Hippocampal formation (tissue), 2 donors: Measurements from ENCODE around the gene GARNL3.
A peak's percentile ranks its signal among the peaks of the same experiment; 100 is the strongest.

Experiments
- DNase-seq, 2 donors: peaks; one replicate each; lab custom pipeline; 2025; lab: John Stamatoyannopoulos, UW

The GARNL3 gene

DNA sequence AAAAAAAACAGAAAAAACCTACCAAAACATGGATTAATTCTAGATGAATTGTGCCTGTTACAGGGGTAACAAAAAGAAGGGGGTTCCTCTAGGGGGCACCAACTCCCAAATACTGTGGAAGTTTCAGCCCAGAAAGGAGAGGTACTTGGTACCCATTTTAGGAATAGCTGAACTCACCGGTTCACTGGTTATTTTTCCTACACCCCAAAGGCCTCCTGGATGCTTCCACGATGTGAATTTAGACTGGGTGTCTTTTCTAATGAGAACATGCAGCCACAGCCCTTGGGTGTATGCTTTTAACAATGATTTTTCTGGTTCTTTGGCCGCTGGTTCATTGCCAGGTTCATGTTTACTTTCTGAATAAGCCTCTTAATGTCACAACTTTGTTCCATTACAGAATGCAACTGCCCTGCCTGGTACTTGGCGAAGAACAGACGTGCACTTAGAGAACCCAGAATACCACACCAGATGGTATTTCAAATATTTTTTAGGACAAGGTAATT lies 46.7 kb downstream of the GARNL3 start:
- no peak for DNase-seq

DNA sequence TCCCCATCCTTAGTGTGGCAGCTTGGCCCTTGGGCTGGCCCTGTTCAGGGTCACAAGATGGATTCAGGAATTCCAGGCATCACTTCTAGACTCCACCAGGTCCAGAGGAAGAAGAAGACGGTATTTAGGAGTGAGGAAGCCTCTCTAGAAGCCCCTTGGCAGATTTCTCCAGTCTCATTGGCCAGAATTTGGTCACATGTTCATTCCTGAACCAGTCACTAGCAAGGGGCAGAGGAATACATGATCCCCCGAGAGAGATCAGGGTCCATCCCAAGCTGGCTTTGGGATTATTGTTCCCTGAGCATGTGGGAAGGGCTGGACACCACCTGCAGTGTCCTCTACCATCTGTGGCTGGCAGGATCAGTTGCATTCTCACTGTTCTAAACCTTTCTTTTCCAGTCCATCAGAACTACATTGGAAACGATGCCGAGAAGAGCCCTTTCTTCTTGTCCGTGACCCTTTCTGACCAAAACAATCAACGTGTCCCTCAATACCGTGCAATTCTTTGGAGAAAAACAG lies 48.5 kb downstream of the GARNL3 start:
- DNase-seq = no peak

DNA sequence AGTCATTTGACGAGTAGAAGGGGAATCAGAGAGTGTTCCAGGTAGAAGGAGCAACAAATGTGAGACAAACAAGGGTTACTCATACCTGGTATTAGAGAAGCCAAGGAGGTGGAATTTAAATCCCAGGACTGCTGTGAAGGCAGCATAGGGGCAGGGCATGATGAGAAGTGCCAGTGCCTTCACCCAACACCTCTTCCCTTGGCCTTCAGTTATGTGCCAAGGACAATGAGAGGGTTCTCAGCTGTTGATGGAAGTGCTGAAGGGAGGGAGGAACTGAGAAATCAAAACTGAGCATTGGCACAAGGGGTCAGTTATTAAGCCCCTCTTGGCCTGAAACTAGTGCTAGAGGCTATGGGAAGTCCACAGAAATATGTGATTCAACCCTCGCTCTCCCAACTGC lies 50.3 kb downstream of the GARNL3 start:
- DNase-seq = no peak

DNA sequence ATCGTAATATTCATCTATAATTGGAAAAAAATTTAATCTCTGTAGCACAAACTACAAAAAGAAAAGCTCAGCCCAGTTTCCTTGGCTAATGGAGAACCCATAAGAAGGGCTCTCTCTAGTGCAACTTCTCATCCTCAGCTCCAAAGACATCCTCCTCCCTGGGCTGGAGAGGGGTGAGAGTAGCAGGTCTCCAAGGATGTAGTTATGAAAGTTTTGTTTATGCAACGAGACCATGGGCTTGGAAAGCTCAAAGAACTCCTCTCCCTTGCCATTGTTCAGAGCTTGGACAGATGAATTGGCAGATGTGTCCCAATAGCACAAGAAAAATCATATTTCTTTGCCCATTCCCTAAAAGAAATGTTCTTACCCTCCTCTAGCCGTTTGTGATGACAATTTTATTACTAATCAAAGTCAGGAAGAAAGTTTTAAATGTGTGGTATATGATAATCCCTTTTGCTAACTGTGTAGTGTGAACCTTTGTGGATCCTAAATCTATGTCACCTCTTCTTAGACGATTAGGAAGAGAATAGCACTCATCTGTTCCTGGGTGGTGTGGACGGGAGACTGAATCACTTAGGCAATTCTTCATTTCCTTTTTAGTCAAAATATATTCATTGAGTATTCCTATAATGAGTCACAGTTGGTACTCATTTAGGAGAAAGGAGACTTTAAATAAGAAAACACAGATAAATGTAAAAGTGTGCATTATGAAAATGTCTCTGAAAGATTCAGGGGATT lies 52.2 kb downstream of the GARNL3 start:
- no peak for DNase-seq

DNA sequence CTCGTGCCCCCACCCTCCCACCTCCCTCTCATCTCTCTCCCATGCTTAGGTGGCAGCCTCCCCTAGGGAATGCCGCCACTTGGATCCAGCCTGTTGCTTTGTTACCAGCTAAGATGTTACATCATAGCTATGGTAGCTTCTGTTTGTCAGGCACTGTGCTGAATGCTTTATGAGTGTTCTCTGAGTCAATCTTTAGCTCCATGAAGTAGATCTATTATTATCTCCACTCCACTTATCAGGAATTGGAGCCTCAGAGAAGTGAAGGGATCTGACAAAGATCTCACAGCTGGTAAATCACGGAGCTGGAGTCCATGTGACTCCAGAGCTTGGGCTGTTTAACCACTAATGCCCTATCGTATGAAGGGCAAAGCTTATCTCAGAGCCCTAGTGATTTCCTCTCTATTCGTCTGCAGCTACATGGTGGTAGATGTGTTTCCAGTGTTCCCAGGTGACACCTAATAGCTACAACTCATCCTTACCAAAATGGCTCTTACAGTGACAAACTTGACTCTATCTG lies 54.1 kb downstream of the GARNL3 start:
- no peak for DNase-seq

DNA sequence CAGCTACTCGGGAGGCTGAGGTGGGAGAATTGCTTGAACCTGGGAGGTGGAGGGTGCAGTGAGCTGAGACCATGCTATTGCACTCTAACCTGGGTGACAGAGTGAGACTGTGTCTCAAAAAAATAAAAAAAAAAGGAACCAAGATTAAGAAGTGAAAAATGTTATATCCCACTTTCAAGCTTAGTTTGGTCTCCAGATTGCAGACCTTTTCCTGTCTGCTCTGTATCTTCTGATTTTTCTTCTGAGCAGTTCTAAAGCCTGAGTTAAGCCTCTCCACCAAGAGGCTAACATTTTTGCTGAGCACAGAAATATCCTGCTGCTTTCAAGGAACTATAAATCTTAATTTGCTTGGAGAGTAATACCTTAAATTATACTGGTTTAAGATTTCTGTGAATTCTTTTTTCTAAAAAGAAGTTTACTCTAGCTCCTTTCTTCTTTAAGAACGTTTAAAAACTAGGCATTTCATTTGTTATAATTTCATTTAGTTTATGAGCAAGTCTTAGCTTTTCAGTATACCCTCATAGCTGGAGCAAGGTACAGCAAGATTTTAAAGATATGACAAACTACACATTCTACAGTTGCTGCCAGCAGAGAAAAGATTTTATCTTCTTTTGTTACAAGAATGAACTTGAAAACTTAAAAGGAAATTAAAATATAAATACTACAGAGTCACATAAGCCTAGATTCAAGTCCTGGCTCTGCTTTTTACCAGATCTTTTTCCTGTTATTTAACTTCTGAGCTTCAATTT lies 55.0 kb downstream of the GARNL3 start:
- DNase-seq = no peak

DNA sequence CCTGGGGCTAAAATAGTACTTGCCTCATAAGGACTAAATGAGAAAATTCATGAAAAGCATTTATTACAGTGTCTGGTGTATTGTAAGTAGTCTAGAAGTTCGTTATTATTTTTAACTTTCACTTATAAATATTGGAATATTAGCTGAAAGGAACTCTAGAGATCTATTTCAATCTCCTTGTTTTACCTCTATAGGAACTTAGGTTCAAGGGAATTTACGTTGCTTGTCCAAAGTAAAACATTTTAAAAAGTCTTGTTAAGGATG lies 55.5 kb downstream of the GARNL3 start:
- no peak for DNase-seq

DNA sequence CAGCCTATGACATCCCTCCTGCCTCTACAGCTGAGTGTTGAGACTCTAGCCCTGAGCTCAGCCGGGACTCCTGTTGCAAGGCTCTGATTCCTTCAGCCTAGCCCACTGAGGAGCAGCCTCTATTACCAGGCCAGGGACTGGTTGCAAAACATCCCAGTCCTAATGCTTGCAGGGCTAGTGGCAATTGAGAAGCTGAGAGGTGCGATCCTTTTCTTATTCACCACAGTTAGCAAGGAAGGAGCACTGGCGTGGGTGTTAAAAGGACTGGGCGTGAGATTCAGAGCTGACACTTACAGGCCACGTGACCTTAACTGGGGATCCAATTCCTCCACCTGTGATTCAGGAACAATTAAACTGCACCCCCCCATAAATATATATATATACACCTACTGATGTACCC lies 58.8 kb downstream of the GARNL3 start:
- no peak for DNase-seq

DNA sequence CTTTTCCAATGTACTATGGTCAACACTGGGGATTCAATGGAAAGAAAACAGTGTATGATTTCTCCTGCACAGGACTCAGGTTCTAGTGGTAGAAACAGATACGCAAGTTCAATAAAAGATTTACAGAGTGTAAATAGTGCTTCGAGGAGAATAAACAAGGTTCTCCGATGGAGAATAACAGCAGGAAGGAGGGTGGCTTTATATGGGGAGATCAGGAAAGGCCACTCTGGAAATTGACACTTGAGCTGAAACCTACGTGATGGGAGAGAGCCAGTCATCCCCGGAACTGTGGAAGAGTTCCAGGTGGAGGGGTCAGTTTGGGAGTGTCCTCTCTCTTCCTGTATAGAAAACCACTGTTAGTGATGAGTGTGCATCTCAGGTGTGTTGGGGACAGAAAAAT lies 65.9 kb downstream of the GARNL3 start:
- no peak for DNase-seq

DNA sequence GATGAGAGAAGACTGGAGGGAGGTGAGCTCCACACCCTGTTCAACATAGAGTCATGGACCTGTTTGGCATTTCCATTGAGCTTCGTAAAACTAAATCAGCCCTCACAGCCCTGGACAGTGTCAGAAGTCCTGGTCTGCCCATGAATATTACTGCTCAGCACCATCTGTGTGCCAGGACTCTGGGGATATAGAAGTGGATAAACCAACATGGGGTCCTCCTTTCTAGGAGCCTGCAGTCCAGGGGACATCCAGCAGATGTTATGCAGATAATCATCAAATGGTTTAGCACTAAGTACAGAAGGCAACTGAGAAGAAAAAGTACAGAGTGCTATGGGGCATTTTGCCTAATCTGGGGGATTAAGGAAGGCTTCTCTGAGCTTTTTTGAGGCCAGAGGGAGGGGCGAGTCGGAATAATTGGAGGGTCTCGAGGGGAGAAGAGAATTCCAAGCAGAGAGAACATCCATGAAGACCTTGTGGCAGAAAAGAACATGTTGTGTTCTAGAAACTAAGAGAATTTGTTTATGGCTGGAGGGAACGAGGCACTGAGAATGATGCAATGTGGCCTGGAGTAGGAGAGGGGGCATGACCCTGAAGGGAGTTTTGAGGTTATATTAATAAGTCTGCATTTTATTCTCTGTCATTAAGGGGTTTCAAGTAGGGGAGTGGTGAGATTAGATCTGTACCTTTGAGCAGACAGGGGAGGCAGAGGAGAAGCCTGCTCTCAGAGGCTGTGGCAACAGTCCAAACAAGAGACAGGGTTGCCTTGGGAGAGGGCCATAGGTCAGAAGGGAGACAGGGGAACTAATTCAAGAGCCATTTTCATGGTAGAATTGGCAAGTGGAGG lies 68.9 kb downstream of the GARNL3 start:
- DNase-seq = no peak

DNA sequence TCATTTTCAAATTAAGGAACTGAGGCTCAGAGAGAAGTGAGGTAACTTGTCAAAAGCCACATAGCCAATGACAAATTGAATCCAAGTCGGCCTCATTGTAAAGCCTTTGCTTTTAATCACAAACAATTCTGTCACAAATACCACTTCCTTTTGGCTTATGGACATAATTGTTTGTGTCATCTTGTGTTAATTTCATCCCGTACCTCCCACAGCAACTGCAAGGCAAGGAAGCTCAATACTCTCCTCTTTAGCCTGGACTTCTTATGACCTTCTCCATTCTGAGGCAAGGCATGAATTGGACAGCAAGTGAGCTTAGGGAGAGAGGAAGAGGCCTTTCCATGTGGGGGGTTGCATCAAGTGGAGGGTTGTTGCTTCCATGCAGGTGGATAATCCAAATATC lies 70.2 kb downstream of the GARNL3 start:
- no peak for DNase-seq

DNA sequence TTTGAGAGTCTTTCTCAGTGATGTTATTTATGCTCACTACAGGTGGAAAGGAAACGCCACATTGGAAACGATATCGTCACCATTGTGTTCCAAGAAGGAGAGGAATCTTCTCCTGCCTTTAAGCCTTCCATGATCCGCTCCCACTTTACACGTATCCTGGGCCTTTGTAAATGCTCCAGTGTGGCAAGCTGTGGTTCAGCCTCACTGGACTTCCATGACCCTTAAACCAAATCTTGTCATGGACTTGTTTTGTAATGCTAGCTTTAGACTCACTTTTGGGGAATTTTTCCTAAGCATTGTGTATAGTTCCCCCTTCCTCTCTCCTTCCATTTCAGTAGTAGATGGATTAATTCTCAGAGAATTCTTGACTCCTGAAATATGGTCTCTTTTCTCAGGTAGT lies 71.5 kb downstream of the GARNL3 start:
- no peak for DNase-seq

DNA sequence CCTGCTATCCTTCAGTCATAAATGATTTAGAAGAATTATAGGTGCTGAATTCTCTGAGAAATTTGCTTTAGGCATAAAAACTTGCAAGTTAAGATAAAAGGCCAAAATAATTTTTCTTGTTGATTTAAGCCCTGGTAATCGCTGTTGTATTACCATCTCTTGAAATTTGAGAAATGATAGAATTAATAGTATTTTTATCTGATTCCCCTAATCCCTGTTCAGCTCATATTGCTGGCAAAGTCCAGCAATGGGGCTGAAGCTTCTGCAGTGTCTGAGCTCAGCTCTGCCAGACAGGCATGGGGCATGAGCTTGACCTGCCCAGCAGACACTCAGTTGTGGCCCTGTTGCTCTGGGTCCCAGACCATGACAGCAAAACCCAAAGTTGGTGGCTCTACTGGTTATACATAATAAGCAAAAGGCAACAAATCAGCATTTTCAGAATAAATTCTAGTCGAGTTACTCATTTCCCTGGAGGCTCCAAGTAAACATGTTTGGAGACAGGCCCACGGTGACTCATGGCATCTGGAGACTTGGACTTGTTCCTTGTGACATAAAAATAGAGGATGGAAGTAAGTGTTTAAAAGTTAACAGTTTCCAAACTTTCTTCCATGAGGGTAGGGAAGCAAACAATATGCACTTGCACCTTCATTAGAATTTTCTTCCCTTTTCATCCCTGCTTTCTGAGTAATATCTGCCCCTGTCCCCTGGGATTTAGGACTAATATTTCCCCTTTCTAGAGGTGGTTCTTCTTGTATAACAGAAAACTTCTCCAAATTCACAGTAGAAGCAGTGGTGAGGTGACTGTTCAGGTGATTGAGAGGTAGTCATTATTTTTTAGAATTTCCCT lies 72.2 kb downstream of the GARNL3 start:
- peak; percentile 24 to 54 for DNase-seq

DNA sequence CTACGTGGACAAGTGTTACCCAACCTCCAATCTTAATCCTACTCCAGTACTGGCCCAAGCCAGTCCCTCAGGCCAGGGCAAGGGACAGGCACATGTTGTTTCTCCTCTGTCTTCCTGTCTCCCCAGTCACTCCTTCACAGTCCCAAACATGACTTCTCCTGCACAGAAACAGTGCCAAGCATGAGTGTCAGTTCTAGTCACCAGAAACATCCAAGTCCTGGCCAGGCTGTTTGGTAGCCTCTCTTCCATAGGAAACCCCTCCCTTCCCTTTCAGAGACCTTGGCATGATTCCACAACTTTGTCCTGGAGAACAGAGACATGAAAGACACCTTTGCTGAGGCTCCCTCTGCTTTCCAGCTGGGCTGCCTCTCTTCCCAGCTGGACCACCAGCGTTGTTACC lies 76.1 kb downstream of the GARNL3 start:
- no peak for DNase-seq

DNA sequence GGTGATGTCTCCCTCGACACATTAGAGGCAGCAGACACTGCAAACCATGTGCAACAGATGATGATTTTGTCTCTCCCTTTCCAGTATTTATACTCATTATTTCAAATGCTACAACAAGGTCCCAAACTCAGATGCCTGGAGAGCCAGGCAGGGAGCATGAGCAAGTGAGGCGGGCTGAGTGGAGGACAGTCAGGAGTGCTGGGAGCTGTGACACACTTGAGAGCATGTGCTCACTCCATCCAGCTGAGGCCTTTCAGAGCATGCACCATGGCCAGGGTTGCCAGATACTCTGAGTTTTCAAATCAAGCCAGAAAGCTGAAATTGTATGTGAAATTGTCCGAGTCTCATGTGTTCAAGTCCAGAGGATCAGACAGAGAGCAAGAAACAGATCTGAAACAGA lies 76.6 kb downstream of the GARNL3 start:
- no peak for DNase-seq

DNA sequence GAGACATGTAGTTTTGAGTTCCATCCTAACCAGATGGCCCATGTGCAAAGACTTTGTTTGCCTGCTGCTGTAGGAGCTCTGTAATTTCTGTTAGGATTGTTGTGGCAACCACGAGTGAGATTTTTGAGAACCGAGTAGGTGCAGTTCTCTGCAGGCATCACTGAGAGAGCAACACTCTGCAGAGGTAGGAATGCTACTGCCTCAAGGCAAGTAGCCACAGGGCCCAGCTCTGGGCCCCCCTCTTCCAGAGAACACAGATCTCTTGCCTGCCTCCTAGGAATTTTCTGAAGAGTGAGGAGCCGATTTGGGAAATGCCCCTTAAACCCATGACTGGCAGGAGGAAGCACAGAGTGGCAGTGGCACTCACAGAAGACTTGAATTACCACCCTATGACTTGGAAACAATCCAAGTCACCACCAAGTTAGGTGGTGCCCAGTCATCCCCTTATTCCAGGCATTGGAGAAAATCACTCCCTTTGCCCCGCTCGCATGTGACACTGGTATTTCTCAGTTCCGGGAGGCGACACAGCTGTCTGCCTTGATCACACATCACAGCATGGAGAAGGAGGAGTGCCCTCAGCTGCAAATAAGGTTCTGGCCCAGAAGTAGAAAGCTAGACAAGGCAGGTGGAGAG lies 79.9 kb downstream of the GARNL3 start:
- DNase-seq = no peak

DNA sequence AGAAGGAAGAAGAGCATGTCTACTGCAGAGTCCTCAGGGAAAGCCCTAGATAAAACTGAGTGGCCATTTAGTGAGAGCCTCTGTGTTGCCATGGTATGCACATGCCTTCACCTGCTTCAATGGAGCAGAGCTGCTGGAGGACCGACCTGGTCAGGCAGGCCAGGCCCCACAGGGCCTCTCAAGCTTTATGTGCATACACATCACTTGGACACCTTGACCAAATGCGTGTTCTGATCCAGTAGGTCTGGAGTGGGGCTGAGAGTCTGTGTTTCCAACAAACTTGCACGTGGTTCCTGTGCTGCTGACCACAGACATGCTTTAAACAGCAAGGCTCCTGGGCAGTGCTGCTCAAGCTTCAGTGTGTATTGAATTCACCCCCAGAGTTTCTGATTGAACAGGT lies 81.0 kb downstream of the GARNL3 start:
- DNase-seq = no peak

DNA sequence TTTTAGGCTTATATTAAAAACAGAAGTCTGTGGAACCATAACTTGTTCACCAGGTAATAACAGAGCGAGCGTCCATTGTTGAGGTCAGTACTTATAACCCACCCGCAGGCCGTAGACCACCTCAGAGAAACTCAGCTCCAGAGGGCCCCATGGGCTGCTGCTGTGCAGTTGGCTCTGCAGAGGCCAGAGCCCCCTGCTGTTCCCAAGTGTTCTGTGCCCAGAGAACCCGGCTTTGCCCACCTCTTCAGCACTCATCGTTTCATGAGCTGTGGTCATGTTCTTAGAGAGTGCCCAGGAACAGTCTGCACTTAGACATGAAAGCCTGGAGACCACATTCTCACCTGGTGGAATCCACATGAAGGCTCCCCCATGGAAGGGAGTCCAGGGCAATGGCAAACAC lies 82.0 kb downstream of the GARNL3 start:
- DNase-seq = no peak

DNA sequence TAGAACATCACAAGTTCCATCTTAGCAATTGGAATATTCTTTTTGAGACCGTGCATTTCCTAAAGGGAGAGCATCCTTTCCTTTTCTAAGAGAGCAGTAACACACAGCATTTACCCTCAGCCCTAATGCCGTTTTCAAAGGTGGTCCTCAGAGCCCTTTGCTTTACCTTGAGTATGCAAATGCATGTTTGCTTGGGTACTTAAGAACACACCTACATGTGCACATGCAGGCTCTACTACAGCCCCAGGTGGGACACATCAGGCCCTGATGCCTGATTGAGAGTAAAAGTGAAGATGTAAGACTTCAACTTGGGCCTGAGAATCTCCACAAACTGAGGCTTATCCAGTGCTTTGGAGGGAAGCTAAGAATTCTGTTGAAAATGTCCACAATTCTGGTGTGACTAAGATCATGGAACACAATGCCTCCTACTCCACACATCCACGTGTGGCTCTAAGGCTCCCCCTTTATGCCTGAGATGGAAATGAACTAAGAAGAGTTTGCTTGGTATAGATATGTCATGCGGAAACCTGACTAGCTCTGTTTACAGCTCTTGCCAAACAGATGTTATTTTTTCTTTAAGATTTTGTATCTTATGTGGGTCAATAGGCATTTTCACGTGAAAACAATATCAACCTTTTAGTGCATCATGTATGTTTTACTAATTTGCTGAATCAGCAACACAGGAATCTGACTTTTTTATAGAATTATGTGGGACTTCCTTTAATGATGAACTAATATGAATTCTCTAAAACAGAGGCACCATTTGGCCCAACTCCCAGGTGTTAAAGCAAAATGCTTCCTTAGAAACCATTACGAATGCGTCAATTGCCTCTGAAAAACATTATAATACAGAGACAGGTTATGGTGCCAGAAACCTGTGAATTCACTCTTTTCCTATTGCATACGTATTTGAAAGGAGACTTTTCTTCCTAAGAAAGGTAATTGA lies 83.5 kb downstream of the GARNL3 start:
- peak; percentile 11 to 35 for DNase-seq
